ENCODE results near the gene SLC35F2.

DNA sequence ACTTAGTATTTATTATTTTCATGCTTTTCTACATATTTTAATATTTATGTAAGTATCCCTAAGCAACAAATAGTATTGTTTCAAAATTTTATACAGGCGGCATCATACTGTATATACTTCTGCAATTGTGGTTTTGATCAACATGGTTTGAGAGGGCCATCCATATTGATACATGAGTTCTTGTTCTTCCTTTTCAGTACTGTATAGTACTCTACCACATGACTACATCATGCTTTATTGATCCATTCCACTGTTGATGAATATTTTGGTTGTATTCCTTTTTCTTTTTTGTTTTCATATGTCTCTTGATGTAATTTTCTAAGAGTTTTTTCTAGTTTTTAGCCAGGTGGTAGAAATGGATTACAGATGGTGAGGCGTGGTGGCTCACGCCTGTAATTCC, 40.1 kb downstream of the SLC35F2 start:
- TF ChIP-seq POLR2A (IDR thresholded peaks at IDR 0.05; ENCODE audit: low read depth, low read length) (no peak), CEBPB (IDR thresholded peaks at IDR 0.05; ENCODE audit: low read depth, low read length) (no peak)
- TF ChIP-seq, protein P1, sequence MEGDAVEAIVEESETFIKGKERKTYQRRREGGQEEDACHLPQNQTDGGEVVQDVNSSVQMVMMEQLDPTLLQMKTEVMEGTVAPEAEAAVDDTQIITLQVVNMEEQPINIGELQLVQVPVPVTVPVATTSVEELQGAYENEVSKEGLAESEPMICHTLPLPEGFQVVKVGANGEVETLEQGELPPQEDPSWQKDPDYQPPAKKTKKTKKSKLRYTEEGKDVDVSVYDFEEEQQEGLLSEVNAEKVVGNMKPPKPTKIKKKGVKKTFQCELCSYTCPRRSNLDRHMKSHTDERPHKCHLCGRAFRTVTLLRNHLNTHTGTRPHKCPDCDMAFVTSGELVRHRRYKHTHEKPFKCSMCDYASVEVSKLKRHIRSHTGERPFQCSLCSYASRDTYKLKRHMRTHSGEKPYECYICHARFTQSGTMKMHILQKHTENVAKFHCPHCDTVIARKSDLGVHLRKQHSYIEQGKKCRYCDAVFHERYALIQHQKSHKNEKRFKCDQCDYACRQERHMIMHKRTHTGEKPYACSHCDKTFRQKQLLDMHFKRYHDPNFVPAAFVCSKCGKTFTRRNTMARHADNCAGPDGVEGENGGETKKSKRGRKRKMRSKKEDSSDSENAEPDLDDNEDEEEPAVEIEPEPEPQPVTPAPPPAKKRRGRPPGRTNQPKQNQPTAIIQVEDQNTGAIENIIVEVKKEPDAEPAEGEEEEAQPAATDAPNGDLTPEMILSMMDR (conservative IDR thresholded peaks at IDR 0.05; ENCODE audit: low read depth, low read length) = no peak
- TF ChIP-seq, protein P2, sequence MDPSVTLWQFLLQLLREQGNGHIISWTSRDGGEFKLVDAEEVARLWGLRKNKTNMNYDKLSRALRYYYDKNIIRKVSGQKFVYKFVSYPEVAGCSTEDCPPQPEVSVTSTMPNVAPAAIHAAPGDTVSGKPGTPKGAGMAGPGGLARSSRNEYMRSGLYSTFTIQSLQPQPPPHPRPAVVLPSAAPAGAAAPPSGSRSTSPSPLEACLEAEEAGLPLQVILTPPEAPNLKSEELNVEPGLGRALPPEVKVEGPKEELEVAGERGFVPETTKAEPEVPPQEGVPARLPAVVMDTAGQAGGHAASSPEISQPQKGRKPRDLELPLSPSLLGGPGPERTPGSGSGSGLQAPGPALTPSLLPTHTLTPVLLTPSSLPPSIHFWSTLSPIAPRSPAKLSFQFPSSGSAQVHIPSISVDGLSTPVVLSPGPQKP (IDR thresholded peaks at IDR 0.05; ENCODE audit: borderline replicate concordance, low read depth, low read length) = no peak

Measured in IMR-90 (cell line).